Measurements from ENCODE around the gene BAHD1. TPM values are rescaled to one million over a fixed set of nuclear protein-coding genes. Genes with fewer than 3 reads are reported as not detected.
"Not testable (repeated sequence)": the region's sequence is repeated elsewhere in the genome, so short reads cannot be mapped to it uniquely, and the experiment has no call there.

Gene BAHD1
- total RNA-seq, 2 donors from 2014 or later: 30.2 to 32.1 TPM

DNA sequence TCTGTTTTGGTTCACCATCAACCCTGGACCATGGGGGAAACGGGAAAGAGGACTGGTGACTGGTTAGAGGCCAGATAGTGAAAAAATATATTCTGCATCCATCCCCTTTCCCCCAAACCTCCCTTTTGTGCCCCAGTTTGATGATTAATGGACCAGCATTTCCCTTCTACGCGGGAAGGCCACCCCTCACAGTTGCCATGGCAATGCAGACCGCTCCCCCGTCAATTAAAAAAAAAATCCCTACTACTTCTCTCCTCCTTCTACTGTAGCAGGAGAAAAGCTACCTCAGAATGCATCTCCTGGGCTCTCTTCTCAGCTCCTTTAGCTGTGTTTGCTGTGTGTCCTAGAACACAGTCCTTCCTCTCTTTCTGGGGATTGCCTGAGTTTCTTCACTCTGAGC lies 4.0 kb downstream of the BAHD1 start:
- peaks cover 44% of the 10 kb centered on the region for H3K4me1 Mint-ChIP-seq
- H3K27ac Mint-ChIP-seq: peak overlapping the region; percentile 54
- H3K36me3 Mint-ChIP-seq (ENCODE audit: low read depth): peaks cover 4% of the 10 kb centered on the region
- no peak for ATAC-seq
- no peaks in the 10 kb centered on the region for H3K9me3 ChIP-seq (ENCODE audit: control insufficient read depth, low read length, poor library complexity, severe bottlenecking)
- H3K27me3 Mint-ChIP-seq: no peaks in the 10 kb centered on the region
- no peak overlapping the region for H3K4me3 Mint-ChIP-seq
- DNase-seq: no peak

DNA sequence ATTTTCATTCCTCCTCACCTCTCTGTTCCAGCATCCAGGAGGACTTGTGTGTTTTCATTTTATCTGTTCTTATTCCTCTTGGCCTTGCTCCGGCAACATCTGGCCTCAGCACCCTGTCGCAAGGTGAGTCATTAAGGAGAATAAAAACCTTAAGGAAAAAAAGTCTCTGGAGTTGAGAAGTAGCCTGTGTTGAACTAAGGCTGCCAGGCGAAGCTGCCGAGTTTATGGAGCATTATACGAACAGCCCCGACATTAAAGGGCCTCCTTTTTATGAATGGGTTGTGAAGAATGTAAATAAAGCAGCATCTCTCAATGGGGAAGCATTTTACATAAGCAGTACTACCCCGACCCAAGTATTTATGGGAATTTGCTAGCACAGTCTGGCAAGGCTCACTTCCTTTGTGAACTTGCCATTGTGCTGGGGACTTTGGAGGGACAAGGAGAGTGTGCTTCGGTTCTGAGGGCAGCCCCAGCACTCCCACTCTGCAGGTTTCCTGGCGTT lies 4.7 kb downstream of the BAHD1 start:
- DNase-seq (no peak), ATAC-seq (no peak)
- Mint-ChIP-seq H3K4me1 (peaks cover 43% of the 10 kb centered on the region), H3K27me3 (no peaks in the 10 kb centered on the region), H3K4me3 (peak overlapping the region; percentile 19), H3K27ac (peak overlapping the region; percentile 54), H3K36me3 (ENCODE audit: low read depth) (peaks cover 4% of the 10 kb centered on the region)
- no peaks in the 10 kb centered on the region for H3K9me3 ChIP-seq (ENCODE audit: control insufficient read depth, low read length, poor library complexity, severe bottlenecking)

DNA sequence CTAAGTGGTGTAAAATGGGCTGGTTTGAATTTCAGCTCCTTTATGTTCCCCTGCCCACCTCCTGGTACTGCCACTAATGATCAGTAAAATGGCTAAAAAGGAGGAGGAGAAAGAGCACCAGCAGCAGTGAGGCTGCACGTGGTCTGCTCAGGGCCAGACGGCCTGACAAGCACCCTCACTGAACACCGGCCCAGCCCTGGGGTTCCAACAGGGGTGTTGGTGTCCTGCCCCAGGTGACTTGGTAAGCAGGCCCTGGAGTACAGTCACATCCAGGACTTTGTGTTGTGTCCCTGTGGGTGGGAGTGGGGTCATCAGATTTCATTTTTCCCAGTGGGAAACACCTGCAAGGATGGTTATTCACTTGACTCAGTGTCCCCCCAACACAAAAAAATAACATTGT lies 5.4 kb downstream of the BAHD1 start:
- H3K9me3 ChIP-seq (ENCODE audit: control insufficient read depth, low read length, poor library complexity, severe bottlenecking): no peaks in the 10 kb centered on the region
- H3K27ac Mint-ChIP-seq: peak overlapping the region; percentile 54
- H3K4me3 Mint-ChIP-seq: no peak overlapping the region
- H3K36me3 Mint-ChIP-seq (ENCODE audit: low read depth): peaks cover 4% of the 10 kb centered on the region
- peaks cover 45% of the 10 kb centered on the region for H3K4me1 Mint-ChIP-seq
- no peak for ATAC-seq
- H3K27me3 Mint-ChIP-seq: no peaks in the 10 kb centered on the region
- DNase-seq: no peak

DNA sequence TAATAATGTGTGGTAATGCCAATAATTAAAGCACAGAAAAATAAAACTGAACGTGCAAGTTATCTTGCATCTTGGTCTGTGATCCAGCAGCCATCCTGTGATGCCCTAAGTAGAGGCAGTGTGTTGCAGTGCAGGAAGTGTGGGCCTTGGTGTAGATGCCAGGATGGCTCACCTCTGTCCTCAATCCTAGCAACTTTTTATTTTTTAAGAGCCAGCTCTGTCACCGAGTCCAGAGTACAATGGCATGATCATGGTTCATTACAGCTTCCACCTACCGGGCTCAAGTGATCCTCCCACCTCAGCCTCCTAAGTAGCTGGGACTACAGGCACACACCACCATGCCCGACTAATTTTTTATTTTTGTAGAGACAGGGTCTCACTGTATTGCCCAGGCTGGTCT lies 7.6 kb downstream of the BAHD1 start:
- no peaks in the 10 kb centered on the region for H3K27me3 Mint-ChIP-seq
- H3K27ac Mint-ChIP-seq: no peak overlapping the region
- H3K9me3 ChIP-seq (ENCODE audit: control insufficient read depth, low read length, poor library complexity, severe bottlenecking): no peaks in the 10 kb centered on the region
- H3K36me3 Mint-ChIP-seq (ENCODE audit: low read depth): peaks cover 4% of the 10 kb centered on the region
- H3K4me1 Mint-ChIP-seq: peaks cover 57% of the 10 kb centered on the region
- DNase-seq (no peak), ATAC-seq (no peak)
- no peak overlapping the region for H3K4me3 Mint-ChIP-seq

DNA sequence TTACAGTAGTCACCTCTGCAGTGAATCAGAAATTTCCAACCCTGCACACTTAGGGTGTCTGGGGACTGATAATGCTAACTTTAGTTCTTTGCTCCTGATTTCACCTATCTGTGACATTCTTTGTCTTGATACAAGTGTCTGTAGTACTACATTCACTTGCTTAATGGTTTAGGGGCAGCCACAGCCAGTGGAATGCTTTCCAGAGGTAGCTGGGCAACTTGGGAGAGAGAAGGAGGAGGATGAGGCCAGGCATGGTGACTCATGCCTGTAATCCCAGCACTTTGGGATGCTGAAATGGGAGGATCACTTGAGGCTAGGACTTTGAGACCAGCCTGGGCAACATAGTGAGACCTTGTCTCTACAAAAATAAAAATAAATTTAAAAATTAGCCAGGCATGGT lies 8.5 kb downstream of the BAHD1 start:
- peak overlapping the region; percentile 81 for H3K27ac Mint-ChIP-seq

DNA sequence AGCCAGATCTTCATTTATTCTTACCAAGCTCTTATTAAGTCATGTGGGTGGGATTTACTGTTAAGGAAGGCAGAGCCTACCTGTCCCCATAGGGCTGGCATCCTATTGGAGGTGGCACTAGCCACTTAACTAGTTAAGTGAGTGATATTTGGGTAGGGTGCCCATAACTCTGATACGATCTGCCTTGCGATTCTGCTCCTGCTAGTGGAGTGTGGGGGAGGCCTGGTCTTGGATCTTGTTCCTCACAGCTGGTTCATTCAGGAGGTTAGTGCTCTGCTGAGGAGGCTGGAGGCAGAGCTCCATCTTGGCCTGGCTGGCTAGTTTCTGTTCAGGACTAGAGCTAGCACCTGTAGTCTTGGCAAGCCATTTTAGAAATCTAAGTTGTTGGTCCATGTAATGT lies 9.3 kb downstream of the BAHD1 start:
- Mint-ChIP-seq H3K4me1 (peaks cover 60% of the 10 kb centered on the region), H3K36me3 (ENCODE audit: low read depth) (no peaks in the 10 kb centered on the region), H3K27ac (peak overlapping the region; percentile 81), H3K4me3 (no peak overlapping the region), H3K27me3 (no peaks in the 10 kb centered on the region)
- DNase-seq: no peak
- no peaks in the 10 kb centered on the region for H3K9me3 ChIP-seq (ENCODE audit: control insufficient read depth, low read length, poor library complexity, severe bottlenecking)
- no peak for ATAC-seq

More for the DNA sequence above, 8.5 kb downstream of the BAHD1 start:
- H3K27me3 Mint-ChIP-seq: no peaks in the 10 kb centered on the region
- no peak for ATAC-seq
- no peak overlapping the region for H3K4me3 Mint-ChIP-seq
- peaks cover 57% of the 10 kb centered on the region for H3K4me1 Mint-ChIP-seq
- DNase-seq: no peak
- H3K9me3 ChIP-seq (ENCODE audit: control insufficient read depth, low read length, poor library complexity, severe bottlenecking): no peaks in the 10 kb centered on the region
- H3K36me3 Mint-ChIP-seq (ENCODE audit: low read depth): no peaks in the 10 kb centered on the region

DNA sequence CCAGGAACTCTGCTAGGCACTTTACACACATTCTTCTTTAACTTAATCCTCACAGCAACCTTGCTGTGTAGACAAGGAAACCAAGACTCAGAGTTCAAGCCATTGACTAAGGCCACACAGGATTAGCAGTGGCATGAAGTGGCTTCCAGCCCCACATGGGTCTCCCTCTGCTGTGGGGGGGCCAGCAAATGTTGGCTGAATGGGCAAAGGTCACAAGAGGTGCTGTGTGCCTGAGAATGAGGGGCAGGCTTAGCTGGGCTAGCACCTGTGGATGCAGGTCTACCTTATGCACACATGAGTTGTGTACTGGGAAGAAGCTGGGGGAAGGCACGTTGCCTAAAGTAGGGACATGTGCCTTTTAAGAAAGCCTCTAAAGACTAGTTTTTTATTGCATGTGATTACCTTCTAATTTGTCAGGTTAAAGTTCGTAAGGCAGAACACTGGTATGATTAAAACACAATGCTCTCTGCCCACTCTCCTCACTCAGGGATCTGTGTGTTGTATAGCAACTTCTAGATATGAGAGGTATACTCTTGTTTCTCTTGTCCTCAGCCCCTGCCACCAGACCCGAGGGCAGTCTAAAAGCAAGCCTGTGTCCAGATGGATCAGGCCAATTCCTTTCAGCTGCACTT lies 10.9 kb downstream of the BAHD1 start:
- no peaks in the 10 kb centered on the region for H3K27me3 Mint-ChIP-seq
- DNase-seq (no peak), ATAC-seq (no peak)
- H3K36me3 Mint-ChIP-seq (ENCODE audit: low read depth): no peaks in the 10 kb centered on the region
- peaks cover 69% of the 10 kb centered on the region for H3K4me1 Mint-ChIP-seq
- no peaks in the 10 kb centered on the region for H3K9me3 ChIP-seq (ENCODE audit: control insufficient read depth, low read length, poor library complexity, severe bottlenecking)
- H3K27ac Mint-ChIP-seq: peak overlapping the region; percentile 92
- H3K4me3 Mint-ChIP-seq: peak overlapping the region; percentile 84

DNA sequence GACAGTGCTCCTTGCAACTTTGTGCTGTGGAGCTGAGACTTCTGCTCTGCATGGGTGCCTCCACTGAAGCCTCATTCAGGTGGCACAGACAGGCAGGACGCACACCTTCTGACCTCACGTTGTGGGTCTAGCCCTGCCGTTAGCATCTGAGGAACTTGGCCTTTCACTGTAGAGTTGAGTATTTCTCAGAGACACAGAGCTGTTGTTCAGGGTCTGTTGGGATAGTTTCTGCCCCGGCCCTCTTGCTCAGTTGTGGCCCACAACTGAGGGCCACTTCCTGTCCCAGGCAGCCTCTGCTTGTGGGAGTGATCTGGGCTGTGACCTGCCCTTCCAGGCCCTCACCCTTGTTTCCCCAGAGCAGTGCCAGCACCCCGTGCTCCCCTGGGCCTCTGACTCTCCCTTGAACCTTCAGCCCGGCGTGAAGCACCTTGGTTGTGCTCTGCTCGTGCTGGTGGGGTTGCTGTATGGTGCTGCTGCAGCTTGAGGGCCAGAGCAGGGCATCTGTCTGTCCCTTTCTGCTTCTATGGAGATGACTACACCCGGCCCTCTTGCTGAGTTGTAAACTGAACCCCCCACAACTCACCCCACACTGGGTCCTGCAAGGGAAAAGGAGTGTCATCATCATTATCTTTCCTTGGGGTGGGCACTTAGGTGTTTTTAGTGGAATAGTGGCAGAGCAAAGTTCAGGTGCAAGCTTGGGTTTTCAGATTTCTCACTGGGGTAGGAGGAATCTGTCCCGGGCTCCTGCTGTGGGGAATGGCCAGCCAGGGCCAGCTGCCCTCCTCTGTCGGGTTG lies 11.7 kb downstream of the BAHD1 start:
- ATAC-seq: peak; percentile 57
- no peak for DNase-seq
- peak overlapping the region; percentile 84 for H3K4me3 Mint-ChIP-seq
- no peaks in the 10 kb centered on the region for H3K36me3 Mint-ChIP-seq (ENCODE audit: low read depth)
- H3K27me3 Mint-ChIP-seq: no peaks in the 10 kb centered on the region
- H3K4me1 Mint-ChIP-seq: peaks cover 69% of the 10 kb centered on the region
- no peaks in the 10 kb centered on the region for H3K9me3 ChIP-seq (ENCODE audit: control insufficient read depth, low read length, poor library complexity, severe bottlenecking)
- H3K27ac Mint-ChIP-seq: peak overlapping the region; percentile 92

DNA sequence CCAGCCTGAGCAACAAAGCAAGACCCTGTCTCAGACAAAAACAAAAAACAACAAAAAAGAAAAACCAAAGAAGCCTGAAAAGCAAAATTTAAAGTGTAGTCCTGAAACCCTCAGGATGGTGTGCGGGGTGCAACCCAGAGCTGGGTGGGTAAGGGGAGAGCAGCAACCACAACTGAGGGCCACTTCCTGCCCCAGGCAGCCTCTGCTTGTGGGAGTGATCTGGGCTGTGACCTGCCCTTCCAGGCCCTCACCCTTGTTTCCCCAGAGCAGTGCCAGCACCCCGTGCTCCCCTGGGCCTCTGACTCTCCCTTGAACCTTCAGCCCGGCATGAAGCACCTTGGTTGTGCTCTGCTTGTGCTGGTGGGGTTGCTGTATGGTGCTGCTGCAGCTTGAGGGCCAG lies 13.2 kb downstream of the BAHD1 start:
- H3K36me3 Mint-ChIP-seq (ENCODE audit: low read depth); H3K9me3 ChIP-seq (ENCODE audit: control insufficient read depth, low read length, poor library complexity, severe bottlenecking); H3K27me3 Mint-ChIP-seq; DNase-seq: not testable (repeated sequence)
- Mint-ChIP-seq H3K27ac (peak overlapping the region; percentile 92), H3K4me1 (peaks cover 70% of the 10 kb centered on the region), H3K4me3 (peak overlapping the region; percentile 84)
- ATAC-seq: peak; percentile 70

DNA sequence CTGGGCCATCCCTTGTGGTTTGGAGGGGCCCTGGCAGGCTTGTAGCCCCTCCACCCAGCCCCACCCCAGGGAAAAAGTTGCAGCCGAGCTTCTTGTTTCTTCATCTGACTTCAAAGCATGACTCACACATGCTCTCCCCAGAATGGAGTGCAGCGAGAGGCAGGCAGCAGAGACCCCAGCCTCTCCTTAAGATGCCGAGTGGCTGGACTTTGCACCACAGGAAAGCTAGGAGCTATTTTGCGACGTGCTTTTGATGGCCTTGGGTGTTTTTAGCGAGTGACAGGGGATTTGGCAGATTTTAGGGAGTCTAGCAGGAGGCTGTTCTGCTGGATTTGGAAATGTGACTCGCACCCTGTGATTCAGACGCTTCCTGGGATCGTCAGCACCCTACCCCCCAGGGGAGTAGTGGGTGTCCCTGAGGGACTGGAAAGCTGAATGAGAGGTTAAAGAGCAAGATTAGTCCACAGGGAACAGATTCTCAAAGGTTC lies 14.2 kb downstream of the BAHD1 start:
- DNase-seq: no peak
- ATAC-seq: no peak
- Mint-ChIP-seq H3K27ac (peak overlapping the region; percentile 92), H3K27me3 (no peaks in the 10 kb centered on the region), H3K36me3 (ENCODE audit: low read depth) (no peaks in the 10 kb centered on the region), H3K4me3 (peak overlapping the region; percentile 84), H3K4me1 (peaks cover 65% of the 10 kb centered on the region)
- H3K9me3 ChIP-seq (ENCODE audit: control insufficient read depth, low read length, poor library complexity, severe bottlenecking): no peaks in the 10 kb centered on the region

DNA sequence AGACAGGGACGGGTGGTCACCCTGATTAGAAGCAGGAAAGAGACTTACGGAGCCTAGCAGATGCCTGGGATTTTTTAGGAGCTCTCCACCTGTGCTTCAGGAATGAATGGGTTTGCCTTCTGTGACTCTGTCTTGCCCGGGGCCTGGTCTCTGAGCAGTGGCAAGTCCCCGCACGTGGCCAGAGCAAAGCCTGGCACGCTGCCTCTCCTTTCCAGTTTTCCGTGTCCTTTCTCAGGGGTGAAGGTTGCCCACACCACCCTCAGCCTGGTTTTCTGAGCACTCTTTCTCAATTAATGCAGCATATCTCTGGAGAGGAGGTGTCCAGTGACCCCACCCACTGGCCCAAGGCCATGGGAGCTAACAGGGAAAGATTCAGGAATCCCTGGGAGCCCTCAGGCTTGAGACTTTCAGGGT lies 15.6 kb downstream of the BAHD1 start:
- H3K36me3 Mint-ChIP-seq (ENCODE audit: low read depth): no peaks in the 10 kb centered on the region
- no peaks in the 10 kb centered on the region for H3K9me3 ChIP-seq (ENCODE audit: control insufficient read depth, low read length, poor library complexity, severe bottlenecking)
- H3K27ac Mint-ChIP-seq: peak overlapping the region; percentile 92
- DNase-seq (no peak), ATAC-seq (no peak)
- no peak overlapping the region for H3K4me3 Mint-ChIP-seq
- H3K27me3 Mint-ChIP-seq: no peaks in the 10 kb centered on the region
- peaks cover 59% of the 10 kb centered on the region for H3K4me1 Mint-ChIP-seq

DNA sequence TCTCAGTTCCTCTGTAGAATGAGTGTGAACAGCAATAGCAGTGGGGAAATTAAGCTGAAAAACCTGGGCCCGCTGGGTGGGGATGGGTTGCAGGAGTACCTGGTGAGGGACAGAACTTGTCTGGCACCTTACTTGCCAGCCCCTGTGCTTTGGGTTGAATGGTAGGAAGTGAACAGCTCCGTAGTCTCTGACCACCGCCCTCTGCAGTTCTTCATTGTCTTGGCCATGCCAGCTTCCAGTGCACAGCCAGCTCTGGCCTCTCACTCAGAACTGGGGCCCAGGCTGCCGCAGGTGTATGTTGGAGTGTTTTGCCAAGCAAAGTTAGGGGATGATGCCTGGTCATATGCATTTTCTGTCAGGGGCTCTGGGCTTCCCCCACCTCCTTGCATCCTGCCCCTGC lies 16.0 kb downstream of the BAHD1 start:
- ATAC-seq: no peak
- no peaks in the 10 kb centered on the region for H3K9me3 ChIP-seq (ENCODE audit: control insufficient read depth, low read length, poor library complexity, severe bottlenecking)
- peaks cover 54% of the 10 kb centered on the region for H3K4me1 Mint-ChIP-seq
- H3K27ac Mint-ChIP-seq: peak overlapping the region; percentile 92
- no peaks in the 10 kb centered on the region for H3K36me3 Mint-ChIP-seq (ENCODE audit: low read depth)
- DNase-seq: no peak
- no peaks in the 10 kb centered on the region for H3K27me3 Mint-ChIP-seq
- H3K4me3 Mint-ChIP-seq: no peak overlapping the region

DNA sequence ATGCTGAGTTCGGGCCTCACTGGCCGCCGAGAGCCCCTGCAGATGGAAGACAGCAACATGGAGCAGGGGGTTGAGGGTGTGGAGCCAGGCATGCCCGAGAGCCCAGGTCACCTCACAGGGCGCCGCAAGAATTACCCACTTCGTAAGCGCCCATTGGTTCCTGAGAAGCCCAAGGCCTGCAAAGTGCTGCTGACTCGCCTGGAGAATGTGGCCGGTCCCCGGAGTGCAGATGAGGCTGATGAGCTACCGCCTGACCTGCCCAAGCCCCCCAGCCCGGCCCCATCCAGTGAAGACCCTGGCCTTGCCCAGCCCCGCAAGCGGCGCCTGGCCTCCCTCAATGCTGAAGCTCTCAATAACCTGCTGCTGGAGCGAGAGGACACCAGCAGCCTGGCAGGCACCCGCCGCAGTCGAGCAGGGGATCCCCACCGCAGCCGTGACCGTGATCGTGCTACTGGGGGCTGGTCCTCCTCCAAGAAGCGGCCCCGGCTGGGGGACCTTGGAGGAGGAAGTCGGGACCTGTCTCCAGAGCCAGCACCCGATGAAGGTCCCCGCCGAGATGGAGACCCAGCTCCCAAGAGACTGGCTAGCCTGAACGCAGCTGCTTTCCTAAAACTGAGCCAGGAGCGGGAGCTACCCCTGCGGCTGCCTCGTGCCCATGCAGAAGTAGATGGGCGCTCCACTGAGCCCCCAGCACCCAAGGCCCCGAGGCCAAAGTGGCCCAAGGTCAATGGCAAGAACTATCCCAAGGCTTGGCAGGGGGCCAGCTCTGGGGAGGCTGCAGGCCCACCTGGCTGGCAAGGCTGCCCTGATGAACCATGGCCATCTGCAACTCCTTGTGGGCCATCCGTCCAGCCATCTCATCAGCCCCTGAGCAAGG lies 18.0 kb downstream of the BAHD1 start:
- peak overlapping the region; percentile 8 for H3K27ac Mint-ChIP-seq
- H3K27me3 Mint-ChIP-seq: no peaks in the 10 kb centered on the region
- peaks cover 34% of the 10 kb centered on the region for H3K4me1 Mint-ChIP-seq
- ATAC-seq (no peak), DNase-seq (no peak)
- H3K4me3 Mint-ChIP-seq: no peak overlapping the region
- no peaks in the 10 kb centered on the region for H3K36me3 Mint-ChIP-seq (ENCODE audit: low read depth)
- no peaks in the 10 kb centered on the region for H3K9me3 ChIP-seq (ENCODE audit: control insufficient read depth, low read length, poor library complexity, severe bottlenecking)

All from T-helper 17 cell (primary cell).